ENCODE data around the gene MARF1. TPM values are rescaled to one million over a fixed set of nuclear protein-coding genes. Genes with fewer than 3 reads are reported as not detected.
"Not testable (repeated sequence)": the region's sequence is repeated elsewhere in the genome, so short reads cannot be mapped to it uniquely, and the experiment has no call there.

The MARF1 gene
- total RNA-seq, 1 donor from 2014 or later = 79.1 TPM

DNA sequence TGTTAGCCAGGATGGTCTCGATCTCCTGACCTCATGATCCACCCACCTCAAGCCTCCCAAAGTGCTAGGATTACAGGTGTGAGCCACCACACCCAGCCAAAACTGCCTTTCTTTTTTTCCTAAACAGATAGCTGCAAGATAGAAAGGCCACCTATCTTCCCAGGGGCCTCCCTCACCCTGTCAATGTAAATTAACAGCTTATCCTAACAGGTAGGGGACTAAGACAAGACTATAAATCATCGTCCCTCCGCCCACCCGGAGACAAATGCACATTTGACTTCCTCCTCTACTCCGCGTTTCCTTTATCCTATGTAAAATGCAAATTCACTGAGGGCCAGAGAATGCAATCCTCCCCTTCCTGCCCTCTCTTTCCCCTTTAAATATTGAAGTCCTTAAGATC lies 71.4 kb downstream of the MARF1 start:
- Mint-ChIP-seq H3K4me1 (no peaks in the 10 kb centered on the region), H3K27ac (no peak overlapping the region), H3K27me3 (ENCODE audit: low read depth) (no peaks in the 10 kb centered on the region), H3K4me3 (no peak overlapping the region), H3K9me3 (no peaks in the 10 kb centered on the region), H3K36me3 (no peaks in the 10 kb centered on the region)
- no peak for DNase-seq (ENCODE audit: low spot score in 2 of 2, unreplicated experiment in 2 of 2)
- TF ChIP-seq, protein P1, sequence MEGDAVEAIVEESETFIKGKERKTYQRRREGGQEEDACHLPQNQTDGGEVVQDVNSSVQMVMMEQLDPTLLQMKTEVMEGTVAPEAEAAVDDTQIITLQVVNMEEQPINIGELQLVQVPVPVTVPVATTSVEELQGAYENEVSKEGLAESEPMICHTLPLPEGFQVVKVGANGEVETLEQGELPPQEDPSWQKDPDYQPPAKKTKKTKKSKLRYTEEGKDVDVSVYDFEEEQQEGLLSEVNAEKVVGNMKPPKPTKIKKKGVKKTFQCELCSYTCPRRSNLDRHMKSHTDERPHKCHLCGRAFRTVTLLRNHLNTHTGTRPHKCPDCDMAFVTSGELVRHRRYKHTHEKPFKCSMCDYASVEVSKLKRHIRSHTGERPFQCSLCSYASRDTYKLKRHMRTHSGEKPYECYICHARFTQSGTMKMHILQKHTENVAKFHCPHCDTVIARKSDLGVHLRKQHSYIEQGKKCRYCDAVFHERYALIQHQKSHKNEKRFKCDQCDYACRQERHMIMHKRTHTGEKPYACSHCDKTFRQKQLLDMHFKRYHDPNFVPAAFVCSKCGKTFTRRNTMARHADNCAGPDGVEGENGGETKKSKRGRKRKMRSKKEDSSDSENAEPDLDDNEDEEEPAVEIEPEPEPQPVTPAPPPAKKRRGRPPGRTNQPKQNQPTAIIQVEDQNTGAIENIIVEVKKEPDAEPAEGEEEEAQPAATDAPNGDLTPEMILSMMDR (IDR thresholded peaks at IDR 0.05; ENCODE audit: unreplicated experiment) = no peak

DNA sequence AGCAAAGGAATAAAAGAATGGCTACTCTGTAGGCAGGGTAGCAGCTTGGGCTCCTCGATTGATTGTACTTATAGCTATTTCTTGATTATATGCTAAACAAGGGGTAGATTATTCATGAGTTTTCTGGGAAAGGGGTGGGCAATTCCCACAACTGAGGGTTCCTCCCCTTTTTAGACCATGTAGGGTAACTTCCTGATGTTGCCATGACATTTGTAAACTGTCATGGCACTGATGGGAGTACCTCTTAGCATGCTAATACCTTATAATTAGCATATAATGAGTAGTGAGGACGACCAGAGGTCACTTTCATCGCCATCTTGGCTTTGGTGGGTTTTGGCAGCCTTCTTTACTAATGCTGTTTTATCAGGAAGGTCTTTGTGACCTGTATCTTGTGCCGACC lies 72.3 kb downstream of the MARF1 start:
- DNase-seq (ENCODE audit: low spot score in 2 of 2, unreplicated experiment in 2 of 2); H3K27ac Mint-ChIP-seq; H3K27me3 Mint-ChIP-seq (ENCODE audit: low read depth); H3K4me1 Mint-ChIP-seq; H3K4me3 Mint-ChIP-seq; H3K9me3 Mint-ChIP-seq; H3K36me3 Mint-ChIP-seq: not testable (repeated sequence)

DNA sequence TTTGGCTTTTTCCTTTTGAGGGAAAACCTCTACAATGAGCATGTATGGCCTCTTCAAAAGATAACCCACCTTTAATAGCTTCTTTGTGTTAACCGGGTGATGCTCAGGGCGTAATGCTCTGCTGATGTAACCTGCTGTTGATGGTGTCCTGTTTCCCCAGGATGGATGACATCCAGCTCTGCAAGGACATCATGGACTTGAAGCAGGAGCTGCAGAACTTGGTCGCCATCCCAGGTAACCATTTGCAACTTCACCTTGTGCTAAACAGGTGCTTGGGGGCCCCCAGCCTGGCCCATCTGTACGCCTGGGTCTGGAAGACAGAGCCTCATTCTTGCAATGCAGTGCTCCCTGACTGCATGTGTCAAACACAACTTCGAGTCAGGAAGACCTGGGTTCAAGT lies 75.1 kb downstream of the MARF1 start:
- TF ChIP-seq, protein P1 (IDR thresholded peaks at IDR 0.05; ENCODE audit: unreplicated experiment) = no peak
- Mint-ChIP-seq H3K4me3 (no peak overlapping the region), H3K9me3 (no peaks in the 10 kb centered on the region), H3K27me3 (ENCODE audit: low read depth) (no peaks in the 10 kb centered on the region), H3K4me1 (no peaks in the 10 kb centered on the region), H3K36me3 (no peaks in the 10 kb centered on the region), H3K27ac (no peak overlapping the region)
- no peak for DNase-seq (ENCODE audit: low spot score in 2 of 2, unreplicated experiment in 2 of 2)

DNA sequence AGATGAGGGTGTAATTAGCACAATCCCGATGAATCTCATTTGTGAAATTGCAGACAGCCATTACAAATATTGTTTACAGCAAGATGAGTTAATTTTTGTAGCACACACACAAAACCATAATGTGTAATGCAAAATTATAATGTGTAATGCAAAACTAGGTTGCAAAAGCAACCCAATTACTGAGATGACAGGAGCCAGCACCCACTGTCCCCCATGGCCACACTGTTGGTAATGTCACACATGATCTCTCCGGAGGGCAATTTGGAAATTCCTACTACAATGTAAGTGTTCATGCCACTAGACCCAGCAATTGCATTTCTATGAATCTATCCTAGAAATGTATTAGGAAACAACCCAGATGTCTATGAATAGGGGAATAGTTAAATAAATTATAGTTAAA lies 76.9 kb downstream of the MARF1 start:
- H3K4me3 Mint-ChIP-seq = no peak overlapping the region
- DNase-seq (ENCODE audit: low spot score in 2 of 2, unreplicated experiment in 2 of 2) = no peak
- H3K9me3 Mint-ChIP-seq = no peaks in the 10 kb centered on the region
- no peaks in the 10 kb centered on the region for H3K36me3 Mint-ChIP-seq
- H3K27ac Mint-ChIP-seq = no peak overlapping the region
- no peaks in the 10 kb centered on the region for H3K27me3 Mint-ChIP-seq (ENCODE audit: low read depth)
- TF ChIP-seq, protein P1 (IDR thresholded peaks at IDR 0.05; ENCODE audit: unreplicated experiment) = no peak
- no peaks in the 10 kb centered on the region for H3K4me1 Mint-ChIP-seq

DNA sequence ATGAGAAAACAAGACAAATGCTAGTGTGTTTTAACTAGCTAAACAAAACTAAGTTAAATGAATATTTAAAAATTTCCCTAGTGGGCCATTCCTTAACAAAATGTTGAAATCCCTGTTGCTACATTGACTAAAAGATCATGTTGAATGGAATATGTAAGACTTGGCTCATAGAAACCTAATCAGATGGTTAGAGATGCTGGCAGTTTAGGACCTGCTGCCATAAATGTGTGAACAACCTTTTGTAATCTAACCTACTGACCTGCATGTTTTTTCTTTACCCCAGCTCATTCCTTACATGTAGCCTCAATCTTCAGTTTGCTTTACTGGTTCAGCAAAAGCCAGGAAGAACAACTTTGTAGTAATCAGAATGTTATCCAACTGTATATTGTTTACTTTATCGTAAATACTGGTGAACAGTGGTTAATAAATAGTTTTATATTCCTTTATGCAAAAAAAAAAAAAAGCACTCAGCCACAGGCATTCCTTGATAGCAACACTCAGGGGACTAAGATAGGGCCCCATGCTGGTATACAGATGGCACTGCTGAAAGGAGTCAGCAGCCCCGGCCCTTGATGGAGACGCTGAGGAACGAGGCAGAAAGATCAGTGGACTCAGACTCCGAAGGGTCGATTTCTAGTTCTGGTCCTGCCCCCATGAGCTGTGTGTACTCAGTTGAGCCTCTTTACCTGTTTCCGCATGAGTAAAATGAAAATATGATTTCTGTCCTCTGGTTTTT lies 78.2 kb downstream of the MARF1 start:
- no peaks in the 10 kb centered on the region for H3K27me3 Mint-ChIP-seq (ENCODE audit: low read depth)
- H3K4me3 Mint-ChIP-seq = no peak overlapping the region
- no peak overlapping the region for H3K27ac Mint-ChIP-seq
- no peaks in the 10 kb centered on the region for H3K9me3 Mint-ChIP-seq
- H3K36me3 Mint-ChIP-seq = no peaks in the 10 kb centered on the region
- no peak for DNase-seq (ENCODE audit: low spot score in 2 of 2, unreplicated experiment in 2 of 2)
- H3K4me1 Mint-ChIP-seq = no peaks in the 10 kb centered on the region
- TF ChIP-seq, protein P1 (IDR thresholded peaks at IDR 0.05; ENCODE audit: unreplicated experiment) = no peak

DNA sequence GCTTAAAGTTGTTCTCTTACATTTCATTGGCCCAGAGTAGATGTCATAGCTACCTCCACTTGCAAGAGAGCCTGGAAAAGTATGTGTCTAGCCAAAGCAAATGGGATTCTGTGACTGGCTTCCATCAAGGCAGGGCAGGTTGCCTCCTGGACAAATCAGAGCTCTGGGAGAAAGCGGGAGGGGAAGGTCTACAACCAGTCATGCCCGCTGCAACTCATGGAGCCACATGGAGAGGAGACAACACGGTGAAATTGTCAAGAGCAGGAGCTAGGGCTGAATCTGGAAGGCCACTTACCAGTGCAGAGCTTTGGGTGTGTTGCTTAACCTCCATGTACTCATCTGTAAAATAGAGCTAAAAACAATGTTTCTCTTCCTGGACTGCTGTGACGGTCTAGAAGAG lies 83.8 kb downstream of the MARF1 start:
- Mint-ChIP-seq H3K4me1 (no peaks in the 10 kb centered on the region), H3K27ac (no peak overlapping the region), H3K27me3 (ENCODE audit: low read depth) (peaks cover 10% of the 10 kb centered on the region), H3K36me3 (no peaks in the 10 kb centered on the region), H3K9me3 (no peaks in the 10 kb centered on the region), H3K4me3 (no peak overlapping the region)
- TF ChIP-seq, protein P1 (IDR thresholded peaks at IDR 0.05; ENCODE audit: unreplicated experiment) = no peak
- no peak for DNase-seq (ENCODE audit: low spot score in 2 of 2, unreplicated experiment in 2 of 2)
